ENCODE results near the gene FUT4.
"Not testable (repeated sequence)": the region's sequence is repeated elsewhere in the genome, so short reads cannot be mapped to it uniquely, and the experiment has no call there.

Gene FUT4

GRCh38 chr11:94543695-94544645 lies at the start of gene FUT4:
FUT4 (plus strand) TSS chr11:94543921; CDS start chr11:94544134, 213 bp downstream.
- DNase-seq (ENCODE audit: low read depth in 2 of 2): peak; percentile 65 to 76

GRCh38 chr11:94494126-94494680 lies 49.5 kb upstream of the FUT4 start:
- no peak for DNase-seq (ENCODE audit: low read depth in 2 of 2)

- DNase-seq (ENCODE audit: low read depth in 2 of 2): no peak
These were observed 43.5 kb upstream of the FUT4 start for GRCh38 chr11:94500181-94500580.

GRCh38 chr11:94501522-94501921 lies 42.2 kb upstream of the FUT4 start:
- DNase-seq (ENCODE audit: low read depth in 2 of 2): no peak

- no peak for DNase-seq (ENCODE audit: low read depth in 2 of 2)
These were observed 38.9 kb upstream of the FUT4 start for GRCh38 chr11:94504689-94505293.

GRCh38 chr11:94506513-94506912 lies 37.2 kb upstream of the FUT4 start:
- not testable (repeated sequence) for DNase-seq (ENCODE audit: low read depth in 2 of 2)

GRCh38 chr11:94507485-94507884 lies 36.2 kb upstream of the FUT4 start:
- DNase-seq (ENCODE audit: low read depth in 2 of 2): no peak

GRCh38 chr11:94511932-94512781 lies 31.6 kb upstream of the FUT4 start, which contains the start of gene C11orf97:
C11orf97 (plus strand) TSS chr11:94512461; CDS start chr11:94512529, 68 bp downstream.
- DNase-seq (ENCODE audit: low read depth in 2 of 2): peak; percentile 42 to 47

- DNase-seq (ENCODE audit: low read depth in 2 of 2): no peak
These were observed 30.6 kb upstream of the FUT4 start for GRCh38 chr11:94513091-94513490.

- DNase-seq (ENCODE audit: low read depth in 2 of 2): no peak
These were observed 28.3 kb upstream of the FUT4 start for GRCh38 chr11:94515398-94515797.

- DNase-seq (ENCODE audit: low read depth in 2 of 2): no peak
These were observed 27.0 kb upstream of the FUT4 start for GRCh38 chr11:94516725-94517124.

- no peak for DNase-seq (ENCODE audit: low read depth in 2 of 2)
These were observed 25.4 kb upstream of the FUT4 start for GRCh38 chr11:94518300-94518699.

GRCh38 chr11:94519478-94520084 lies 24.1 kb upstream of the FUT4 start:
- no peak for DNase-seq (ENCODE audit: low read depth in 2 of 2)

GRCh38 chr11:94521684-94522083 lies 22.0 kb upstream of the FUT4 start:
- no peak for DNase-seq (ENCODE audit: low read depth in 2 of 2)

GRCh38 chr11:94524341-94524740 lies 19.4 kb upstream of the FUT4 start:
- no peak for DNase-seq (ENCODE audit: low read depth in 2 of 2)

GRCh38 chr11:94525546-94526324 lies 18.0 kb upstream of the FUT4 start:
- DNase-seq (ENCODE audit: low read depth in 2 of 2): no peak

GRCh38 chr11:94526645-94527438 lies 16.9 kb upstream of the FUT4 start:
- no peak for DNase-seq (ENCODE audit: low read depth in 2 of 2)

- DNase-seq (ENCODE audit: low read depth in 2 of 2): no peak
These were observed 15.2 kb upstream of the FUT4 start for GRCh38 chr11:94528551-94528950.

GRCh38 chr11:94532211-94532610 lies 11.5 kb upstream of the FUT4 start:
- DNase-seq (ENCODE audit: low read depth in 2 of 2): no peak

GRCh38 chr11:94533206-94533605 lies 10.5 kb upstream of the FUT4 start:
- no peak for DNase-seq (ENCODE audit: low read depth in 2 of 2)

Measured in stimulated activated CD8-positive, alpha-beta memory T cell treated with anti-CD3 and anti-CD28 coated beads, Interleukin-2, amount 100 ng/mL, for 48 hours (primary cell).